Thoracic aorta (tissue), 2 donors: Measurements from ENCODE around the gene EIF4G1. TPM values are rescaled to one million over a fixed set of nuclear protein-coding genes. Genes with fewer than 3 reads are reported as not detected.

ENCODE experiments used
- ATAC-seq: fragments of 150-250 bp; one replicate; pipeline ENCODE4 v1.8.0; 2017; ENCODE audit warnings: low read depth; ENCODE audit not compliant: insufficient number of reproducible peaks, low FRiP score
- DNase-seq: peaks from one replicate; pipeline ENCODE4 v3.0.0-alpha.2; 2020; ENCODE audit warnings: low spot score
- H3K27ac ChIP-seq, 2 donors: fragments of 200-600 bp; sonication (generic); 1 replicate in 1 of 2; 2 replicates in 1 of 2; pipeline ENCODE4 v1.5.1; 2016; ENCODE audit warnings: mild to moderate bottlenecking in 2 of 2, moderate library complexity in 2 of 2
- H3K27me3 ChIP-seq: fragments of 200-600 bp; sonication (generic); replicated peaks from 2 replicates; pipeline ENCODE4 v1.6.0; 2016; ENCODE audit warnings: mild to moderate bottlenecking; ENCODE audit not compliant: insufficient read depth
- H3K36me3 ChIP-seq: fragments of 200-600 bp; sonication (generic); one replicate; pipeline ENCODE4 v1.5.1; 2016
- H3K4me1 ChIP-seq, 2 donors: fragments of 200-600 bp; sonication (generic); 1 replicate in 1 of 2; 2 replicates in 1 of 2; pipeline versions ENCODE4 v1.5.1 to v1.6.0; 2016; ENCODE audit warnings: low read depth in 2 of 2, mild to moderate bottlenecking in 1 of 2; ENCODE audit not compliant: control insufficient read depth in 1 of 2
- H3K4me3 ChIP-seq: fragments of 200-600 bp; sonication (generic); 2 replicates; pipeline ENCODE4 v1.5.1; 2016; ENCODE audit warnings: mild to moderate bottlenecking
- H3K9me3 ChIP-seq: fragments of 200-600 bp; sonication (generic); 2 replicates; pipeline ENCODE4 v1.5.1; 2016
- CTCF ChIP-seq: fragments of 200-600 bp; sonication (generic); IDR thresholded peaks from one replicate; pipeline ENCODE4 v1.5.1; 2019; ENCODE audit warnings: antibody characterized with exemption
- total RNA-seq, 2 donors: library from RNA; depleted of rRNA; stranded (reverse); fragments of >200 nt; gene quantifications; one replicate each; pipeline versions ENCODE4 v1.1.0 to v1.2.3, GENCODE V29; 2016

The EIF4G1 gene
- total RNA-seq, 2 donors from 2014 or later = 254 to 334 TPM

GRCh38 chr3:184384342-184384741 lies 69.9 kb downstream of the EIF4G1 start:
- Histone ChIP-seq H3K4me3 (no peak overlapping the region), H3K4me1 (peaks cover 4 to 13% of the 10 kb centered on the region in 2 donors), H3K36me3 (no peaks in the 10 kb centered on the region), H3K9me3 (no peaks in the 10 kb centered on the region), H3K27me3 (no peaks in the 10 kb centered on the region), H3K27ac (no peak overlapping the region)
- ATAC-seq (no peak), DNase-seq (no peak)
- no peak for TF ChIP-seq CTCF

Other genes starting within 250 kb of the EIF4G1 start
- gene HTR3E, start 217.5 kb upstream of the EIF4G1 start, total RNA-seq = not detected
- gene EIF2B5, start 179.2 kb upstream of the EIF4G1 start, total RNA-seq = 10 to 100 TPM; 38.7 to 39.7 TPM
- 100 to 1,000 TPM in 1 of 2 donors, 10 to 100 TPM in 1; 50.5 to 102 TPM for gene DVL3, start 159.2 kb upstream of the EIF4G1 start, total RNA-seq
- gene AP2M1, start 139.8 kb upstream of the EIF4G1 start, total RNA-seq = 100 to 1,000 TPM; 194 to 203 TPM
- gene ABCF3, start 128.4 kb upstream of the EIF4G1 start, total RNA-seq = 10 to 100 TPM; 50.2 to 62.1 TPM
- not detected for gene VWA5B2, start 85.0 kb upstream of the EIF4G1 start, total RNA-seq
- gene ALG3, start 65.6 kb upstream of the EIF4G1 start, total RNA-seq = 10 to 100 TPM; 52.0 to 55.0 TPM
- gene EEF1AKMT4, start 64.9 kb upstream of the EIF4G1 start, total RNA-seq = 1 to 10 TPM; 3.8 to 4.0 TPM
- gene CAMK2N2, start 53.1 kb upstream of the EIF4G1 start, total RNA-seq = not detected
- not detected for gene ECE2, start 38.6 kb upstream of the EIF4G1 start, total RNA-seq
- 100 to 1,000 TPM; 160 to 213 TPM for gene PSMD2, start 15.4 kb upstream of the EIF4G1 start, total RNA-seq
- 10 to 100 TPM; 55.4 to 91.8 TPM for gene FAM131A, start 23.0 kb downstream of the EIF4G1 start, total RNA-seq
- 1 to 10 TPM; 4.3 to 8.0 TPM for gene CLCN2, start 47.0 kb downstream of the EIF4G1 start, total RNA-seq
- 10 to 100 TPM; 49.5 to 53.7 TPM for gene POLR2H, start 47.1 kb downstream of the EIF4G1 start, total RNA-seq
- 1 to 10 TPM in 1 of 2 donors, not detected in 1; 1.1 TPM for gene THPO, start 63.6 kb downstream of the EIF4G1 start, total RNA-seq
- 10 to 100 TPM; 19.5 to 21.7 TPM for gene CHRD, start 65.4 kb downstream of the EIF4G1 start, total RNA-seq
- gene EPHB3, start 247.2 kb downstream of the EIF4G1 start, total RNA-seq = 1 to 10 TPM; 2.8 to 5.0 TPM